WTC11 (cell line): Measurements from ENCODE around the gene COPZ1. TPM values are rescaled to one million over a fixed set of nuclear protein-coding genes. Genes with fewer than 3 reads are reported as not detected.
"Not testable (repeated sequence)": the region's sequence is repeated elsewhere in the genome, so short reads cannot be mapped to it uniquely, and the experiment has no call there.

Experiments used
- ATAC-seq: fragments of 200-7000 bp; cut with Tn5 transposase; 2 replicates; pipeline ENCODE4 v1.10.0; 2021; ENCODE audit warnings: mild to moderate bottlenecking, moderate library complexity
- CTCF ChIA-PET: fragments of 300-600 bp; sonication (Branson Sonifier 250); formaldehyde crosslinking; loops from one replicate; lab custom pipeline; 2021; ENCODE audit warnings: antibody characterized with exemption; lab: Charles Lee
- POLR2A ChIA-PET: fragments of 350-600 bp; sonication (Branson Sonifier 250); formaldehyde crosslinking; loops from one replicate; lab custom pipeline; 2021; ENCODE audit warnings: antibody characterized with exemption; lab: Charles Lee
- DNase-seq: peaks from one replicate; pipeline ENCODE4 v3.0.0; 2021; ENCODE audit warnings: low spot score
- H3K27ac Mint-ChIP-seq: 2 replicates; pipeline ENCODE4 v1.8.0; 2021; ENCODE audit warnings: mixed read lengths
- H3K27me3 Mint-ChIP-seq: 2 replicates; pipeline ENCODE4 v1.8.0; 2021; ENCODE audit warnings: low read depth, mild to moderate bottlenecking, moderate library complexity, mixed read lengths
- H3K36me3 Mint-ChIP-seq: 2 replicates; pipeline ENCODE4 v1.8.0; 2021; ENCODE audit warnings: mixed read lengths
- H3K4me1 Mint-ChIP-seq: 2 replicates; pipeline ENCODE4 v1.8.0; 2022; ENCODE audit warnings: mixed read lengths
- H3K4me3 Mint-ChIP-seq: 2 replicates; pipeline ENCODE4 v1.8.0; 2021; ENCODE audit warnings: mild to moderate bottlenecking, moderate library complexity, mixed read lengths
- H3K9me3 Mint-ChIP-seq: 2 replicates; pipeline ENCODE4 v1.8.0; 2021; ENCODE audit warnings: mixed read lengths
- CBFB ChIP-seq: sonication (generic); formaldehyde crosslinking; IDR thresholded peaks from 2 replicates; pipeline ENCODE4 v1.8.1; 2022; ENCODE audit warnings: mild to moderate bottlenecking, low read depth, missing genetic modification reagents
- CREM ChIP-seq: sonication (generic); formaldehyde crosslinking; IDR thresholded peaks from 2 replicates; pipeline ENCODE4 v1.8.1; 2022; ENCODE audit warnings: mild to moderate bottlenecking, missing genetic modification reagents, moderate library complexity
- EMX1 ChIP-seq: fragments of 250-450 bp; sonication (Bioruptor Pico); IDR thresholded peaks from 2 replicates; pipeline ENCODE4 v1.8.0; 2021; ENCODE audit warnings: mild to moderate bottlenecking
- GABPB1 ChIP-seq: sonication (generic); formaldehyde crosslinking; IDR thresholded peaks from 2 replicates; pipeline ENCODE4 v1.8.1; 2023; ENCODE audit warnings: mild to moderate bottlenecking, missing genetic modification reagents
- GRHL2 ChIP-seq: fragments of 250-450 bp; sonication (Bioruptor Pico); IDR thresholded peaks from 2 replicates; pipeline ENCODE4 v1.8.0; 2022; ENCODE audit warnings: mild to moderate bottlenecking, moderate library complexity; ENCODE audit not compliant: insufficient replicate concordance, severe bottlenecking
- GTF2I ChIP-seq: fragments of 250-450 bp; sonication (Bioruptor Pico); conservative IDR thresholded peaks from 2 replicates; pipeline ENCODE4 v1.4.0; 2021; ENCODE audit warnings: mild to moderate bottlenecking
- KAT7 ChIP-seq: sonication (generic); formaldehyde crosslinking; IDR thresholded peaks from 2 replicates; pipeline ENCODE4 v1.8.1; 2023; ENCODE audit warnings: missing genetic modification reagents, mild to moderate bottlenecking, borderline replicate concordance
- NFATC4 ChIP-seq: fragments of 250-450 bp; sonication (Bioruptor Pico); IDR thresholded peaks from 2 replicates; pipeline ENCODE4 v1.9.0; 2021; ENCODE audit warnings: mild to moderate bottlenecking
- NR2C2 ChIP-seq: sonication (generic); formaldehyde crosslinking; IDR thresholded peaks from 2 replicates; pipeline ENCODE4 v1.8.0; 2022; ENCODE audit warnings: mild to moderate bottlenecking, missing genetic modification reagents
- RELA ChIP-seq: sonication (generic); formaldehyde crosslinking; IDR thresholded peaks from 2 replicates; pipeline ENCODE4 v1.8.1; 2022; ENCODE audit warnings: missing genetic modification reagents, mild to moderate bottlenecking, borderline replicate concordance
- SMAD4 ChIP-seq: sonication (generic); formaldehyde crosslinking; IDR thresholded peaks from 2 replicates; pipeline ENCODE4 v1.8.0; 2022; ENCODE audit warnings: mild to moderate bottlenecking, missing genetic modification reagents
- TEAD4 ChIP-seq: sonication (generic); formaldehyde crosslinking; IDR thresholded peaks from 2 replicates; pipeline ENCODE4 v1.8.0; 2022; ENCODE audit warnings: mild to moderate bottlenecking, missing genetic modification reagents
- ZNF671 ChIP-seq: fragments of 250-450 bp; sonication (Bioruptor Pico); IDR thresholded peaks from 2 replicates; pipeline ENCODE4 v1.8.0; 2021; ENCODE audit warnings: mild to moderate bottlenecking
- total RNA-seq: library from RNA; stranded (reverse); gene quantifications from 3 replicates; pipeline ENCODE4 v1.2.3, GENCODE V29; 2021
- TF ChIP-seq, protein P1 (sequence below): sonication (generic); formaldehyde crosslinking; IDR thresholded peaks from 2 replicates; pipeline ENCODE4 v1.8.1; 2022; ENCODE audit warnings: low read depth, mild to moderate bottlenecking, moderate library complexity, missing genetic modification reagents, borderline replicate concordance
- TF ChIP-seq, protein P2 (sequence below): fragments of 250-450 bp; sonication (Bioruptor Pico); IDR thresholded peaks from 2 replicates; pipeline ENCODE4 v1.9.0; 2021; ENCODE audit warnings: mild to moderate bottlenecking, borderline replicate concordance
- TF ChIP-seq, protein P3 (sequence below): sonication (generic); formaldehyde crosslinking; IDR thresholded peaks from 2 replicates; pipeline ENCODE4 v1.8.0; 2022; ENCODE audit warnings: mild to moderate bottlenecking, missing genetic modification reagents
- TF ChIP-seq, protein P4 (sequence below): sonication (generic); formaldehyde crosslinking; IDR thresholded peaks from 2 replicates; pipeline ENCODE4 v1.8.0; 2022; ENCODE audit warnings: mild to moderate bottlenecking, missing genetic modification reagents
- TF ChIP-seq, protein P5 (sequence below): fragments of 250-450 bp; sonication (Bioruptor Pico); IDR thresholded peaks from 2 replicates; pipeline ENCODE4 v1.9.0; 2021; ENCODE audit warnings: mild to moderate bottlenecking
- TF ChIP-seq, protein P6 (sequence below): fragments of 250-450 bp; sonication (Bioruptor Pico); IDR thresholded peaks from 2 replicates; pipeline ENCODE4 v1.9.0; 2021; ENCODE audit warnings: mild to moderate bottlenecking

COPZ1 gene
- total RNA-seq, 1 experiment from 2014 or later: 98.2 TPM

DNA sequence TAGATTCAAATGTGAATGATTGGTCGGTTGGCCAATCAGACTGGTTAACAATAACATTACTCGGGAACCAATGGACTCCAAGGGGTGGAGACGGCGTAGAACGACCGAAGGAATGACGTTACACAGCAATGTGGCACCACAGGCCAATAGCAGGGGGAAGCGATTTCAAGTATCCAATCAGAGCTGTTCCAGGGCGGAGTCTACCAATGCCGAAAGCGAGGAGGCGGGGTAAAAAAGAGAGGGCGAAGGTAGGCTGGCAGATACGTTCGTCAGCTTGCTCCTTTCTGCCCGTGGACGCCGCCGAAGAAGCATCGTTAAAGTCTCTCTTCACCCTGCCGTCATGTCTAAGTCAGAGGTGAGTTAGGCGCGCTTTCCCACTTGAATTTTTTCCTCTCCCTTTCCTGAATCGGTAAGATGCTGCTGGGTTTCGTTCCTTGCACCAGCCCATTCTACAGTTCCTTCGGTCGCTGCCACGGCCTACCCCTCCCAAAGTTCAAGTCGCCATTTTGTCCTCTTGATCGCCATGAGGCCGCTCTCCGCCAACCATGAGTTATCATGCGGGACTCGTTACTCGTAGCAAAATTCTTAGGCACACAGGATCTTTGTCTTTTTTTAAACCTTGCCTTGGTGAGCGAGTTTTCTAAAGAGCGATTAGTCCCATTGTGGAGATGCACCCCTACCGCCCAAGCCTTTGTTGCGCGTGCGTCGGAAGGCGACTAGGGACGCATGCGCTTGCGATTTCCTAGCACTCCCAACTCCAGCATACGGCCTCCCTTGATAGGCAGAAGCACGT lies 44.3 kb upstream of the COPZ1 start, which contains the start of gene HNRNPA1 (continued):
- TF ChIP-seq SMAD4 (CRISPR knock-in tag) (0 out of 2 replicates have a peak, but pooled peaks have one; percentile 27), CBFB (CRISPR knock-in tag) (no peak), NFATC4 (peak; percentile 90), EMX1 (CRISPR knock-in tag) (peak; percentile 94; the same call in 1 of the 2 replicates), KAT7 (CRISPR knock-in tag) (peak; percentile 81; the same call in 1 of the 2 replicates), RELA (CRISPR knock-in tag) (no peak), GRHL2 (CRISPR knock-in tag) (no peak), GTF2I (CRISPR knock-in tag) (no peak), CREM (CRISPR knock-in tag) (peak; percentile 67; the same call in 1 of the 2 replicates), TEAD4 (CRISPR knock-in tag) (peak; percentile 53; the same call in 1 of the 2 replicates), GABPB1 (CRISPR knock-in tag) (peak; percentile 62; the same call in 1 of the 2 replicates), NR2C2 (CRISPR knock-in tag) (no peak)
- TF ChIP-seq, protein P1, sequence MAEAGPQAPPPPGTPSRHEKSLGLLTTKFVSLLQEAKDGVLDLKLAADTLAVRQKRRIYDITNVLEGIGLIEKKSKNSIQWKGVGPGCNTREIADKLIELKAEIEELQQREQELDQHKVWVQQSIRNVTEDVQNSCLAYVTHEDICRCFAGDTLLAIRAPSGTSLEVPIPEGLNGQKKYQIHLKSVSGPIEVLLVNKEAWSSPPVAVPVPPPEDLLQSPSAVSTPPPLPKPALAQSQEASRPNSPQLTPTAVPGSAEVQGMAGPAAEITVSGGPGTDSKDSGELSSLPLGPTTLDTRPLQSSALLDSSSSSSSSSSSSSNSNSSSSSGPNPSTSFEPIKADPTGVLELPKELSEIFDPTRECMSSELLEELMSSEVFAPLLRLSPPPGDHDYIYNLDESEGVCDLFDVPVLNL (CRISPR knock-in tag): no peak
- TF ChIP-seq, protein P2, sequence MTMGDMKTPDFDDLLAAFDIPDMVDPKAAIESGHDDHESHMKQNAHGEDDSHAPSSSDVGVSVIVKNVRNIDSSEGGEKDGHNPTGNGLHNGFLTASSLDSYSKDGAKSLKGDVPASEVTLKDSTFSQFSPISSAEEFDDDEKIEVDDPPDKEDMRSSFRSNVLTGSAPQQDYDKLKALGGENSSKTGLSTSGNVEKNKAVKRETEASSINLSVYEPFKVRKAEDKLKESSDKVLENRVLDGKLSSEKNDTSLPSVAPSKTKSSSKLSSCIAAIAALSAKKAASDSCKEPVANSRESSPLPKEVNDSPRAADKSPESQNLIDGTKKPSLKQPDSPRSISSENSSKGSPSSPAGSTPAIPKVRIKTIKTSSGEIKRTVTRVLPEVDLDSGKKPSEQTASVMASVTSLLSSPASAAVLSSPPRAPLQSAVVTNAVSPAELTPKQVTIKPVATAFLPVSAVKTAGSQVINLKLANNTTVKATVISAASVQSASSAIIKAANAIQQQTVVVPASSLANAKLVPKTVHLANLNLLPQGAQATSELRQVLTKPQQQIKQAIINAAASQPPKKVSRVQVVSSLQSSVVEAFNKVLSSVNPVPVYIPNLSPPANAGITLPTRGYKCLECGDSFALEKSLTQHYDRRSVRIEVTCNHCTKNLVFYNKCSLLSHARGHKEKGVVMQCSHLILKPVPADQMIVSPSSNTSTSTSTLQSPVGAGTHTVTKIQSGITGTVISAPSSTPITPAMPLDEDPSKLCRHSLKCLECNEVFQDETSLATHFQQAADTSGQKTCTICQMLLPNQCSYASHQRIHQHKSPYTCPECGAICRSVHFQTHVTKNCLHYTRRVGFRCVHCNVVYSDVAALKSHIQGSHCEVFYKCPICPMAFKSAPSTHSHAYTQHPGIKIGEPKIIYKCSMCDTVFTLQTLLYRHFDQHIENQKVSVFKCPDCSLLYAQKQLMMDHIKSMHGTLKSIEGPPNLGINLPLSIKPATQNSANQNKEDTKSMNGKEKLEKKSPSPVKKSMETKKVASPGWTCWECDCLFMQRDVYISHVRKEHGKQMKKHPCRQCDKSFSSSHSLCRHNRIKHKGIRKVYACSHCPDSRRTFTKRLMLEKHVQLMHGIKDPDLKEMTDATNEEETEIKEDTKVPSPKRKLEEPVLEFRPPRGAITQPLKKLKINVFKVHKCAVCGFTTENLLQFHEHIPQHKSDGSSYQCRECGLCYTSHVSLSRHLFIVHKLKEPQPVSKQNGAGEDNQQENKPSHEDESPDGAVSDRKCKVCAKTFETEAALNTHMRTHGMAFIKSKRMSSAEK (CRISPR knock-in tag): 0 out of 2 replicates have a peak, but pooled peaks have one; percentile 36
- TF ChIP-seq, all 79 proteins: peak for 30

DNA sequence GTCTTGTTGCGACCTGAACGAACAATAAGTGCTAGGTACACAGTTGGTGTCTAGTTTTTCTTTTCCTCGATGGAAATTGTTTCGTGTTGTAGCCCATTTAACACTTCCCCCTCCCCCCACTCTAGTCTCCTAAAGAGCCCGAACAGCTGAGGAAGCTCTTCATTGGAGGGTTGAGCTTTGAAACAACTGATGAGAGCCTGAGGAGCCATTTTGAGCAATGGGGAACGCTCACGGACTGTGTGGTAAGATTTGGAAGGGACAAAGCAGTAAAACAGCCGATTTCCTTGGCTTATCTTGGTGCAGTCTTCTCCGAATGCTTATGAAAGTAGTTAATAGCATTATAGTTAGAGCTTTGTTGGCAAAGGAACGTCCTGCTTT lies 43.7 kb upstream of the COPZ1 start:
- CTCF ChIA-PET: interaction anchor here (2.3 to 2.6 kb wide), 2 partner anchors 11 to 66 kb away, joined by 5 to 14 read pairs; no protein-coding TSS in a partner anchor
- POLR2A ChIA-PET: interaction anchor here (2.5 to 3.8 kb wide), 3 partner anchors 21 to 77 kb away, joined by 21 to 105 read pairs (median 40); partner anchors contain the start of gene COPZ1
- H3K27me3 Mint-ChIP-seq, H3K9me3 Mint-ChIP-seq, H3K4me3 Mint-ChIP-seq, H3K27ac Mint-ChIP-seq, ATAC-seq, DNase-seq, H3K36me3 Mint-ChIP-seq: not testable (repeated sequence)
- H3K4me1 Mint-ChIP-seq: peaks cover 58% of the 10 kb centered on the region
- TF ChIP-seq, protein P3, sequence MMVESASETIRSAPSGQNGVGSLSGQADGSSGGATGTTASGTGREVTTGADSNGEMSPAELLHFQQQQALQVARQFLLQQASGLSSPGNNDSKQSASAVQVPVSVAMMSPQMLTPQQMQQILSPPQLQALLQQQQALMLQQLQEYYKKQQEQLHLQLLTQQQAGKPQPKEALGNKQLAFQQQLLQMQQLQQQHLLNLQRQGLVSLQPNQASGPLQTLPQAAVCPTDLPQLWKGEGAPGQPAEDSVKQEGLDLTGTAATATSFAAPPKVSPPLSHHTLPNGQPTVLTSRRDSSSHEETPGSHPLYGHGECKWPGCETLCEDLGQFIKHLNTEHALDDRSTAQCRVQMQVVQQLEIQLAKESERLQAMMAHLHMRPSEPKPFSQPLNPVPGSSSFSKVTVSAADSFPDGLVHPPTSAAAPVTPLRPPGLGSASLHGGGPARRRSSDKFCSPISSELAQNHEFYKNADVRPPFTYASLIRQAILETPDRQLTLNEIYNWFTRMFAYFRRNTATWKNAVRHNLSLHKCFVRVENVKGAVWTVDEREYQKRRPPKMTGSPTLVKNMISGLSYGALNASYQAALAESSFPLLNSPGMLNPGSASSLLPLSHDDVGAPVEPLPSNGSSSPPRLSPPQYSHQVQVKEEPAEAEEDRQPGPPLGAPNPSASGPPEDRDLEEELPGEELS: 0 out of 2 replicates have a peak, but pooled peaks have one; percentile 14
- TF ChIP-seq, protein P4, sequence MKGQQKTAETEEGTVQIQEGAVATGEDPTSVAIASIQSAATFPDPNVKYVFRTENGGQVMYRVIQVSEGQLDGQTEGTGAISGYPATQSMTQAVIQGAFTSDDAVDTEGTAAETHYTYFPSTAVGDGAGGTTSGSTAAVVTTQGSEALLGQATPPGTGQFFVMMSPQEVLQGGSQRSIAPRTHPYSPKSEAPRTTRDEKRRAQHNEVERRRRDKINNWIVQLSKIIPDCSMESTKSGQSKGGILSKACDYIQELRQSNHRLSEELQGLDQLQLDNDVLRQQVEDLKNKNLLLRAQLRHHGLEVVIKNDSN (CRISPR knock-in tag): 0 out of 2 replicates have a peak, but pooled peaks have one; percentile 4
- TF ChIP-seq ZNF671 (CRISPR knock-in tag): peak; percentile 2; the same call in 1 of the 2 replicates
- TF ChIP-seq, protein P5, sequence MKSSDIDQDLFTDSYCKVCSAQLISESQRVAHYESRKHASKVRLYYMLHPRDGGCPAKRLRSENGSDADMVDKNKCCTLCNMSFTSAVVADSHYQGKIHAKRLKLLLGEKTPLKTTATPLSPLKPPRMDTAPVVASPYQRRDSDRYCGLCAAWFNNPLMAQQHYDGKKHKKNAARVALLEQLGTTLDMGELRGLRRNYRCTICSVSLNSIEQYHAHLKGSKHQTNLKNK (CRISPR knock-in tag): peak; percentile 54; the same call in 1 of the 2 replicates
- TF ChIP-seq, protein P6, sequence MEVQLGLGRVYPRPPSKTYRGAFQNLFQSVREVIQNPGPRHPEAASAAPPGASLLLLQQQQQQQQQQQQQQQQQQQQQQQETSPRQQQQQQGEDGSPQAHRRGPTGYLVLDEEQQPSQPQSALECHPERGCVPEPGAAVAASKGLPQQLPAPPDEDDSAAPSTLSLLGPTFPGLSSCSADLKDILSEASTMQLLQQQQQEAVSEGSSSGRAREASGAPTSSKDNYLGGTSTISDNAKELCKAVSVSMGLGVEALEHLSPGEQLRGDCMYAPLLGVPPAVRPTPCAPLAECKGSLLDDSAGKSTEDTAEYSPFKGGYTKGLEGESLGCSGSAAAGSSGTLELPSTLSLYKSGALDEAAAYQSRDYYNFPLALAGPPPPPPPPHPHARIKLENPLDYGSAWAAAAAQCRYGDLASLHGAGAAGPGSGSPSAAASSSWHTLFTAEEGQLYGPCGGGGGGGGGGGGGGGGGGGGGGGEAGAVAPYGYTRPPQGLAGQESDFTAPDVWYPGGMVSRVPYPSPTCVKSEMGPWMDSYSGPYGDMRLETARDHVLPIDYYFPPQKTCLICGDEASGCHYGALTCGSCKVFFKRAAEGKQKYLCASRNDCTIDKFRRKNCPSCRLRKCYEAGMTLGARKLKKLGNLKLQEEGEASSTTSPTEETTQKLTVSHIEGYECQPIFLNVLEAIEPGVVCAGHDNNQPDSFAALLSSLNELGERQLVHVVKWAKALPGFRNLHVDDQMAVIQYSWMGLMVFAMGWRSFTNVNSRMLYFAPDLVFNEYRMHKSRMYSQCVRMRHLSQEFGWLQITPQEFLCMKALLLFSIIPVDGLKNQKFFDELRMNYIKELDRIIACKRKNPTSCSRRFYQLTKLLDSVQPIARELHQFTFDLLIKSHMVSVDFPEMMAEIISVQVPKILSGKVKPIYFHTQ (CRISPR knock-in tag): 0 out of 2 replicates have a peak, but pooled peaks have one; percentile 85
- TF ChIP-seq NFATC4: 0 out of 2 replicates have a peak, but pooled peaks have one; percentile 10
- peak; percentile 22; the same call in 1 of the 2 replicates for TF ChIP-seq EMX1 (CRISPR knock-in tag)
